Thyroid gland (tissue), 4 donors: ENCODE results near the gene ZXDB.
"Not testable (repeated sequence)": the region's sequence is repeated elsewhere in the genome, so short reads cannot be mapped to it uniquely, and the experiment has no call there.

Source experiments
- POLR2A ChIP-seq, 2 donors: fragments of 450-650 bp; IDR thresholded peaks; one replicate each; pipeline ENCODE4 v1.6.1; 2017; ENCODE audit warnings: antibody characterized with exemption in 2 of 2, mild to moderate bottlenecking in 2 of 2, moderate library complexity in 1 of 2
- TF ChIP-seq, protein P1 (sequence below), 6 experiments: fragments of 200-600 bp in 3 of 6; fragments of 450-650 bp in 3 of 6; sonication (generic) in 3 of 6; IDR thresholded peaks; one replicate each; pipeline ENCODE4 v1.5.1; 2016 to 2019; ENCODE audit warnings: antibody characterized with exemption in 6 of 6, mild to moderate bottlenecking in 2 of 6, inconsistent platforms in 1 of 6, moderate library complexity in 1 of 6

DNA sequence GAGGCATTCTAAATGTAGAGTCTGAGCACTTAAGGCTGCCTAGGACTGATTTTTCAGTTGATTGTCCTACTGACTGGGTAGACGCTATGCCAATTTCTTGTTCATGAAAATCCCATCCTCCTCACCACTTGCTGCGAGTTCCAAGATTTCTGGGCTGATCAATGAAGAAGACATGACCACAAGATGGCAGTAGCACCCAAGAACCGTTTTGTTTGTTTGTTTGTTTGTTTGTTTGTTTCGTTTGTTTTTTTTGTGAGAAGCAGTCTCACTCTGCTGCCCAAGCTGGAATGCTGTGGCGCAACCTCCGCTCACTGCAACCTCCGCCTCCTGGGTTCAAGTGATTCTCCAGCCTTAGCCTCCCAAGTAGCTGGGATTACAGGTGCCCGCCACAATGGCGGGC is 8.9 kb upstream of the ZXDB start:
- TF ChIP-seq POLR2A (IDR thresholded peaks at IDR 0.05): not testable (repeated sequence)
- TF ChIP-seq, protein P1, sequence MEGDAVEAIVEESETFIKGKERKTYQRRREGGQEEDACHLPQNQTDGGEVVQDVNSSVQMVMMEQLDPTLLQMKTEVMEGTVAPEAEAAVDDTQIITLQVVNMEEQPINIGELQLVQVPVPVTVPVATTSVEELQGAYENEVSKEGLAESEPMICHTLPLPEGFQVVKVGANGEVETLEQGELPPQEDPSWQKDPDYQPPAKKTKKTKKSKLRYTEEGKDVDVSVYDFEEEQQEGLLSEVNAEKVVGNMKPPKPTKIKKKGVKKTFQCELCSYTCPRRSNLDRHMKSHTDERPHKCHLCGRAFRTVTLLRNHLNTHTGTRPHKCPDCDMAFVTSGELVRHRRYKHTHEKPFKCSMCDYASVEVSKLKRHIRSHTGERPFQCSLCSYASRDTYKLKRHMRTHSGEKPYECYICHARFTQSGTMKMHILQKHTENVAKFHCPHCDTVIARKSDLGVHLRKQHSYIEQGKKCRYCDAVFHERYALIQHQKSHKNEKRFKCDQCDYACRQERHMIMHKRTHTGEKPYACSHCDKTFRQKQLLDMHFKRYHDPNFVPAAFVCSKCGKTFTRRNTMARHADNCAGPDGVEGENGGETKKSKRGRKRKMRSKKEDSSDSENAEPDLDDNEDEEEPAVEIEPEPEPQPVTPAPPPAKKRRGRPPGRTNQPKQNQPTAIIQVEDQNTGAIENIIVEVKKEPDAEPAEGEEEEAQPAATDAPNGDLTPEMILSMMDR (IDR thresholded peaks at IDR 0.05): not testable (repeated sequence)
